BE2C (cell line): Measurements from ENCODE around the gene SLC44A1.

Source experiments
- DNase-seq: peaks from one replicate; pipeline ENCODE4 v3.0.0-alpha.2; 2020
- H3K27me3 ChIP-seq: fragments of 250-450 bp; sonication (Bioruptor Pico); 2 replicates; pipeline ENCODE4 v1.5.1; 2020; ENCODE audit warnings: mild to moderate bottlenecking
- H3K36me3 ChIP-seq: fragments of 250-450 bp; sonication (Bioruptor Pico); 2 replicates; pipeline ENCODE4 v1.5.1; 2020; ENCODE audit warnings: mild to moderate bottlenecking
- H3K4me1 ChIP-seq: fragments of 250-450 bp; sonication (Bioruptor Pico); 2 replicates; pipeline ENCODE4 v1.5.1; 2020
- H3K4me3 ChIP-seq: 2 replicates; pipeline ENCODE4 v1.5.1; 2011; ENCODE audit warnings: low read depth, low read length
- H3K9me3 ChIP-seq: fragments of 250-450 bp; sonication (Bioruptor Pico); 2 replicates; pipeline ENCODE4 v1.5.1; 2020
- CTCF ChIP-seq: IDR thresholded peaks from 2 replicates; pipeline ENCODE4 v1.5.1; 2012; ENCODE audit warnings: mild to moderate bottlenecking, low read depth, low read length

SLC44A1 gene

GRCh38 chr9:105238302-105238701, 6.1 kb upstream of the SLC44A1 start:
- no peak for DNase-seq
- Histone ChIP-seq H3K36me3 (no peaks in the 10 kb centered on the region), H3K27me3 (peaks cover 6% of the 10 kb centered on the region; the same call in 1 of the 2 replicates), H3K9me3 (no peaks in the 10 kb centered on the region), H3K4me1 (no peaks in the 10 kb centered on the region), H3K4me3 (no peak overlapping the region)
- TF ChIP-seq CTCF = no peak

GRCh38 chr9:105241356-105242043, 3.0 kb upstream of the SLC44A1 start:
- Histone ChIP-seq H3K27me3 (peaks cover 21% of the 10 kb centered on the region), H3K9me3 (no peaks in the 10 kb centered on the region), H3K36me3 (no peaks in the 10 kb centered on the region), H3K4me3 (no peak overlapping the region), H3K4me1 (no peaks in the 10 kb centered on the region; the same call in 1 of the 2 replicates)
- TF ChIP-seq CTCF = no peak
- no peak for DNase-seq

- no peak for TF ChIP-seq CTCF
Measured at GRCh38 chr9:105242062-105242461, 2.4 kb upstream of the SLC44A1 start.

GRCh38 chr9:105242557-105242956, 1.9 kb upstream of the SLC44A1 start:
- H3K27me3 ChIP-seq = peaks cover 25% of the 10 kb centered on the region
- no peaks in the 10 kb centered on the region for H3K36me3 ChIP-seq
- H3K9me3 ChIP-seq = no peaks in the 10 kb centered on the region
- no peak for TF ChIP-seq CTCF
- DNase-seq = no peak
- H3K4me3 ChIP-seq = no peak overlapping the region
- H3K4me1 ChIP-seq = no peaks in the 10 kb centered on the region; the same call in 1 of the 2 replicates

More at GRCh38 chr9:105242062-105242461, 2.4 kb upstream of the SLC44A1 start:
- Histone ChIP-seq H3K4me1 (no peaks in the 10 kb centered on the region; the same call in 1 of the 2 replicates), H3K27me3 (peaks cover 25% of the 10 kb centered on the region), H3K4me3 (no peak overlapping the region), H3K9me3 (no peaks in the 10 kb centered on the region), H3K36me3 (no peaks in the 10 kb centered on the region)
- no peak for DNase-seq

GRCh38 chr9:105243015-105243686, 1.3 kb upstream of the SLC44A1 start:
- Histone ChIP-seq H3K27me3 (peaks cover 25% of the 10 kb centered on the region), H3K4me1 (no peaks in the 10 kb centered on the region; the same call in 1 of the 2 replicates), H3K36me3 (no peaks in the 10 kb centered on the region), H3K9me3 (no peaks in the 10 kb centered on the region), H3K4me3 (no peak overlapping the region)
- no peak for DNase-seq
- no peak for TF ChIP-seq CTCF

- TF ChIP-seq CTCF = no peak
- Histone ChIP-seq H3K4me3 (peak overlapping the region; percentile 57), H3K27me3 (peaks cover 29% of the 10 kb centered on the region), H3K36me3 (no peaks in the 10 kb centered on the region), H3K4me1 (no peaks in the 10 kb centered on the region; the same call in 1 of the 2 replicates), H3K9me3 (no peaks in the 10 kb centered on the region)
- no peak for DNase-seq
Measured at GRCh38 chr9:105244734-105245028, 230 bp downstream of the SLC44A1 start.
